ENCODE data around the gene CSNK2B. TPM values are rescaled to one million over a fixed set of nuclear protein-coding genes. Genes with fewer than 3 reads are reported as not detected.

CSNK2B gene
- total and polyA plus RNA-seq, 9 of the 15 experiments (the other 6 are each of a cell fraction or from before 2014, with no cell fraction given), result 120 to 1,126 (median 529) TPM

DNA sequence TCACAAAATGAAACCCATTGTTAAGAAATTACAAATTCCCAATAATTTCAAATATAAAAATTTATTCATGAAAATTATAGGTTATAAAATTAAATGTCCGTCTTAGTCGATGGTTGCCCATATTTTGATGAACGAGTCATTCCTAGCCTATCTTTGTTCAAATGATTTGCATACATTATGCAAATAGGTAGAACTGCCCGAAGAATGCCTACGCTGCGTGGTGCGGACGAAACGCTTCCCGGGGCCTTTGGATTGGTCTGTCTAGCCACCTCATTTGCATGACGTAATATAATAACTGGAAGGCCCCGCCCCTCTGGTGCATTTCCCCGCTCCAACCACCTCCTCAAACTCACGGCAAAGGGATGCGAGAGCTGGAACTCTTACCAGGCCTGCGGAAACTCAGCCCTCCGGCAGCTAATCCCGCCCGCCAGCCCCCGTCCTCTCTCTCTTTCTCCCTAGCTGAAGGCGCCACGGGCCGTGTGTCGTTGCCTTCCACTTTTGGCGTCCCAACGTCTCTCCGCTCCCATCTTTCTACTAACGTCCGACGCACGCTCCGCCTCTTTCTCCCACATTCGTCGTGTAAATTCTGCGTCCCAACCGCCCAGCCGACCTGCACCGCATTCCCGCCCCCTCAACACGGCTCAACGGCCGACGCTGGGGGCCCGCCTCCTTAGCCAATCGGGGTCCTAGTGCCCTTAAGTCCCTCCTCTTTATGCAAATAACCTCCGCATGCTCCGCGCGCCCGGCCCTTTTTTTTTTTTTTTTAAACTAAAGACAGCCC, 45.9 kb upstream of the CSNK2B start (continued):
- TF ChIP-seq CBFB (CRISPR knock-in tag; IDR thresholded peaks at IDR 0.05), result no peak
- TF ChIP-seq SIN3B (IDR thresholded peaks at IDR 0.05; ENCODE audit: low read depth), result peak; percentile 90
- TF ChIP-seq TEAD4 (IDR thresholded peaks at IDR 0.05; ENCODE audit: low read length), result peak; percentile 75
- TF ChIP-seq TEAD4 (CRISPR knock-in tag; IDR thresholded peaks at IDR 0.05; ENCODE audit: borderline replicate concordance), result no peak
- TF ChIP-seq ZBTB7A (IDR thresholded peaks at IDR 0.05; ENCODE audit: borderline replicate concordance, control insufficient read depth, low read depth, low read length), result no peak
- TF ChIP-seq ZBED1 (IDR thresholded peaks at IDR 0.05), result peak; percentile 39; the same call in 1 of the 2 replicates
- no peak for TF ChIP-seq ARHGAP35 (IDR thresholded peaks at IDR 0.05; ENCODE audit: partially characterized antibody)
- TF ChIP-seq TOE1 (IDR thresholded peaks at IDR 0.05; ENCODE audit: borderline replicate concordance), result peak; percentile 70
- no peak for TF ChIP-seq TOE1 (CRISPR knock-in tag; IDR thresholded peaks at IDR 0.05; ENCODE audit: borderline replicate concordance, low read depth)
- no peak for TF ChIP-seq TCF7L2 (IDR thresholded peaks at IDR 0.05; ENCODE audit: low read depth, low read length)
- TF ChIP-seq NFYB (IDR thresholded peaks at IDR 0.05; ENCODE audit: extremely low read depth, insufficient read length), result peak; percentile 90
- TF ChIP-seq ARID3A (IDR thresholded peaks at IDR 0.05; ENCODE audit: borderline replicate concordance, low read depth, low read length), result no peak
- TF ChIP-seq, protein P1, sequence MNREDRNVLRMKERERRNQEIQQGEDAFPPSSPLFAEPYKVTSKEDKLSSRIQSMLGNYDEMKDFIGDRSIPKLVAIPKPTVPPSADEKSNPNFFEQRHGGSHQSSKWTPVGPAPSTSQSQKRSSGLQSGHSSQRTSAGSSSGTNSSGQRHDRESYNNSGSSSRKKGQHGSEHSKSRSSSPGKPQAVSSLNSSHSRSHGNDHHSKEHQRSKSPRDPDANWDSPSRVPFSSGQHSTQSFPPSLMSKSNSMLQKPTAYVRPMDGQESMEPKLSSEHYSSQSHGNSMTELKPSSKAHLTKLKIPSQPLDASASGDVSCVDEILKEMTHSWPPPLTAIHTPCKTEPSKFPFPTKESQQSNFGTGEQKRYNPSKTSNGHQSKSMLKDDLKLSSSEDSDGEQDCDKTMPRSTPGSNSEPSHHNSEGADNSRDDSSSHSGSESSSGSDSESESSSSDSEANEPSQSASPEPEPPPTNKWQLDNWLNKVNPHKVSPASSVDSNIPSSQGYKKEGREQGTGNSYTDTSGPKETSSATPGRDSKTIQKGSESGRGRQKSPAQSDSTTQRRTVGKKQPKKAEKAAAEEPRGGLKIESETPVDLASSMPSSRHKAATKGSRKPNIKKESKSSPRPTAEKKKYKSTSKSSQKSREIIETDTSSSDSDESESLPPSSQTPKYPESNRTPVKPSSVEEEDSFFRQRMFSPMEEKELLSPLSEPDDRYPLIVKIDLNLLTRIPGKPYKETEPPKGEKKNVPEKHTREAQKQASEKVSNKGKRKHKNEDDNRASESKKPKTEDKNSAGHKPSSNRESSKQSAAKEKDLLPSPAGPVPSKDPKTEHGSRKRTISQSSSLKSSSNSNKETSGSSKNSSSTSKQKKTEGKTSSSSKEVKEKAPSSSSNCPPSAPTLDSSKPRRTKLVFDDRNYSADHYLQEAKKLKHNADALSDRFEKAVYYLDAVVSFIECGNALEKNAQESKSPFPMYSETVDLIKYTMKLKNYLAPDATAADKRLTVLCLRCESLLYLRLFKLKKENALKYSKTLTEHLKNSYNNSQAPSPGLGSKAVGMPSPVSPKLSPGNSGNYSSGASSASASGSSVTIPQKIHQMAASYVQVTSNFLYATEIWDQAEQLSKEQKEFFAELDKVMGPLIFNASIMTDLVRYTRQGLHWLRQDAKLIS (CRISPR knock-in tag; IDR thresholded peaks at IDR 0.05), result no peak
- peak; percentile 69 for TF ChIP-seq RNF2 (IDR thresholded peaks at IDR 0.05)
- TF ChIP-seq ETV5 (CRISPR knock-in tag; IDR thresholded peaks at IDR 0.05; ENCODE audit: low read depth), result peak; percentile 51; the same call in 1 of the 2 replicates
- TF ChIP-seq, protein P2, sequence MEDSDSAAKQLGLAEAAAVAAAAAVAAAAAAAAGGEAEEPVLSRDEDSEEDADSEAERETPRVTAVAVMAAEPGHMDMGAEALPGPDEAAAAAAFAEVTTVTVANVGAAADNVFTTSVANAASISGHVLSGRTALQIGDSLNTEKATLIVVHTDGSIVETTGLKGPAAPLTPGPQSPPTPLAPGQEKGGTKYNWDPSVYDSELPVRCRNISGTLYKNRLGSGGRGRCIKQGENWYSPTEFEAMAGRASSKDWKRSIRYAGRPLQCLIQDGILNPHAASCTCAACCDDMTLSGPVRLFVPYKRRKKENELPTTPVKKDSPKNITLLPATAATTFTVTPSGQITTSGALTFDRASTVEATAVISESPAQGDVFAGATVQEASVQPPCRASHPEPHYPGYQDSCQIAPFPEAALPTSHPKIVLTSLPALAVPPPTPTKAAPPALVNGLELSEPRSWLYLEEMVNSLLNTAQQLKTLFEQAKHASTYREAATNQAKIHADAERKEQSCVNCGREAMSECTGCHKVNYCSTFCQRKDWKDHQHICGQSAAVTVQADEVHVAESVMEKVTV (CRISPR knock-in tag; IDR thresholded peaks at IDR 0.05), result 0 out of 2 replicates have a peak, but pooled peaks have one; percentile 18
- TF ChIP-seq NR4A1 (CRISPR knock-in tag; IDR thresholded peaks at IDR 0.05), result peak; percentile 96
- no peak; the same call in 1 of the 2 replicates for TF ChIP-seq NR4A1 (tag; IDR thresholded peaks at IDR 0.05)
- TF ChIP-seq ZNF3 (CRISPR knock-in tag; IDR thresholded peaks at IDR 0.05), result no peak
- peak; percentile 40; the same call in 1 of the 2 replicates for TF ChIP-seq LEF1 (IDR thresholded peaks at IDR 0.05)
- TF ChIP-seq CREB3 (tag; conservative IDR thresholded peaks at IDR 0.05; ENCODE audit: low read depth), result no peak
